ENCODE data around the gene LDB3.

- TF ChIP-seq POLR2AphosphoS5 (IDR thresholded peaks at IDR 0.05; ENCODE audit: borderline replicate concordance, low read depth, low read length), result no peak
- TF ChIP-seq EZH2 (IDR thresholded peaks at IDR 0.05), result no peak
These were observed 38.2 kb upstream of the LDB3 start for GRCh38 chr10:86630079-86630478.

Data from SK-N-MC (cell line).